Left colon (tissue), 2 donors: ENCODE measurements around the gene DDIT4. TPM values are rescaled to one million over a fixed set of nuclear protein-coding genes. Genes with fewer than 3 reads are reported as not detected.
"Not testable (repeated sequence)": the region's sequence is repeated elsewhere in the genome, so short reads cannot be mapped to it uniquely, and the experiment has no call there.

ENCODE experiments used
- ATAC-seq: fragments of 200-7000 bp; cut with Tn5 transposase; one replicate; pipeline ENCODE4 v1.9.1; 2020; ENCODE audit warnings: mild to moderate bottlenecking, moderate library complexity
- DNase-seq, 2 donors: peaks; one replicate each; pipeline ENCODE4 v3.0.0-alpha.2; 2020
- intact Hi-C, 2 donors: fragments of 100-400 bp; cut with DNase I in 1 of 2; cut with micrococcal nuclease in 1 of 2; formaldehyde crosslinking; loops; one replicate each; pipeline versions ENCODE4 v1.11.2 to v1.14.0; 2022; cut with DNase I, micrococcal nuclease
- long read RNA-seq: library from polyadenylated mRNA; unstranded; transcript quantifications from one replicate; pipeline ENCODE4 v2.0.0, GENCODE V29; 2021
- total RNA-seq, 2 donors: library from RNA; stranded (reverse); fragmentation: NEBNext Ultra II Directional; extraction: Animal tissue kit (Norgen Biotek cat#: 25700); gene quantifications; one replicate each; pipeline ENCODE4 v1.2.1, GENCODE V29; 2021
- donor health status: DM: no; HTN: no; CAD: no.
- donor health status: DM: yes; HTN: yes; CAD: no.

The DDIT4 gene, protein sequence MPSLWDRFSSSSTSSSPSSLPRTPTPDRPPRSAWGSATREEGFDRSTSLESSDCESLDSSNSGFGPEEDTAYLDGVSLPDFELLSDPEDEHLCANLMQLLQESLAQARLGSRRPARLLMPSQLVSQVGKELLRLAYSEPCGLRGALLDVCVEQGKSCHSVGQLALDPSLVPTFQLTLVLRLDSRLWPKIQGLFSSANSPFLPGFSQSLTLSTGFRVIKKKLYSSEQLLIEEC
- 100 to 1,000 TPM in 1 of 2 donors, 10 to 100 TPM in 1; 60.1 to 210 TPM for total RNA-seq
- long read RNA-seq, transcript DDIT4-201 (3 exons, 1,748 nt) = major isoform, 556 of 620 reads
- long read RNA-seq, transcript DDIT4-203 (2 exons, 753 nt) = minor isoform, 6 of 620 reads
- long read RNA-seq, transcript DDIT4-202 (2 exons, 521 nt) = minor isoform, 15 of 620 reads
- long read RNA-seq, partial matches to known transcripts = 0 of 620 reads
- long read RNA-seq, other reads (novel, unspliced or antisense) = 43 of 620 reads

- ATAC-seq (peak; percentile 77), DNase-seq (peak; percentile 99 to 100)
- intact Hi-C loops = loop anchor here in 1 of 2 donors (10.0 kb wide), 1 partner anchor 61 kb away; no protein-coding TSS in a partner anchor
Observed at GRCh38 chr10:72273410-72274212, at the start of gene DDIT4. Gene DDIT4, plus strand, starts transcription at chr10:72273924. Its CDS starts 293 bp downstream, at chr10:72274217.

DNA sequence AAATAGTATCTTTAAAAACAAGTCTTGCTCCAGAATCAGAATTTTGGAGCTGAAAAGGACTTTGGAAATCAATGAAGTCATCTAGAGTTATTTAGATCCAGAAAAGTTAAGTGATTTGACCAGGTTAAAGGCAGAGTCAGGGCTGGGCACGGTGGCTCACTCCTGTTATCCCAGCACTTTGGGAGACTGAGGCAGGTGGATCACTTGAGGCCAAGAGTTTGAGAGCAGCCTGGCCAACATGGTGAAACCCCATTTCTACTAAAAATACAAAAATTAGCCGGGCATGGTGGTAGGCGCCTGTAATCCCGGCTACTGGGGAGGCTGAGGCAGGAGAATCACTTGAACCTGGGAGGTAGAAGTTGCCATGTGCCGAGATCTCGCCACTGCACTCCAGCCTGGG, 49.5 kb upstream of the DDIT4 start:
- intact Hi-C loops = loop anchor here in 1 of 2 donors (10.0 kb wide), 1 partner anchor 111 kb away; no protein-coding TSS in a partner anchor
- ATAC-seq, DNase-seq: not testable (repeated sequence)

GRCh38 chr10:72226418-72227027, 47.2 kb upstream of the DDIT4 start:
- intact Hi-C loops = loop anchor here in 1 of 2 donors (10.0 kb wide), 1 partner anchor 108 kb away; no protein-coding TSS in a partner anchor
- DNase-seq = no peak
- no peak for ATAC-seq

DNA sequence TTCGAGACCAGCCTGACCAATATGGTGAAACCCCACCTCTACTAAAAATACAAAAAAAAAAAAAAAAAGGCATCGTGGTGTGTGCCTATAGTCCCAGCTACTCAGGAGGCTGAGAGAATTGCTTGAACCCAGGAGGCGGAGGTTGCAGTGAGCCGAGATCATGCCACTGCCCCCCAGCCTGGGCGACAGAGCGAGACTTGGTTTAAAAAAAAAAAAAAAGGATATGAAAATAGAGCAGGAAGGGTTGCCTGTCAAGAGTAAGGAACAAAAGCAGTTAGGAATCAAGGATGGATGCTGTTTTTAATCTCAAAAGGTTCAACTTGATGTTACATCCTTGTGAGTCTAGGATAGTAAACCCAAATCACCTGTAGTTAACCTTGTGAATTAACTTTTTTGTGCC, 45.9 kb upstream of the DDIT4 start:
- ATAC-seq = no peak
- DNase-seq = no peak
- intact Hi-C loops = loop anchor here in 1 of 2 donors (10.0 kb wide), 1 partner anchor 107 kb away; no protein-coding TSS in a partner anchor

DNA sequence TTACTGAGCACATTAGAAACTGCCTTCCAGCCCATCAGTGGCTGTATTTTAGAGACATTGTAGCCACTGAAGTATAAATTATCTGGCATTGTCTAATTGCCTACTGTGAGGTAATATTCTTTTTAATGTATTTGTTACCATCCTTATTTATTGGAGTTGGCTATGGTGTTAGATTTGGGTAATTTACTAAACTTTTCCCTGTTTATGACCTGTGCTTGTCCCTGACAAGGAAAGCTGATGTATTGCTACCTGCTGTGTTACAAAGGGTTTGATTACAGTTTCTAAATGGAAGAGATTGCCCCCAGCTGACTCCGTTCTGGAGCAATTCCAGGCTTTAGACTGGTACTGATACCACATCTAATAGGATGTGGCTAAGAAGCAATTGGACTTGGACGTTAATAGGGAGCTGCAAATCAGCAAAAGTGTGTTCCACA, 45.4 kb upstream of the DDIT4 start:
- intact Hi-C loops = loop anchor here in 1 of 2 donors (10.0 kb wide), 1 partner anchor 106 kb away; no protein-coding TSS in a partner anchor
- DNase-seq = no peak
- ATAC-seq = no peak

- DNase-seq (no peak), ATAC-seq (no peak)
- intact Hi-C loops = loop anchor here in 1 of 2 donors (10.0 kb wide), 1 partner anchor 105 kb away; no protein-coding TSS in a partner anchor
Observed at GRCh38 chr10:72229261-72230251, 44.2 kb upstream of the DDIT4 start.

DNA sequence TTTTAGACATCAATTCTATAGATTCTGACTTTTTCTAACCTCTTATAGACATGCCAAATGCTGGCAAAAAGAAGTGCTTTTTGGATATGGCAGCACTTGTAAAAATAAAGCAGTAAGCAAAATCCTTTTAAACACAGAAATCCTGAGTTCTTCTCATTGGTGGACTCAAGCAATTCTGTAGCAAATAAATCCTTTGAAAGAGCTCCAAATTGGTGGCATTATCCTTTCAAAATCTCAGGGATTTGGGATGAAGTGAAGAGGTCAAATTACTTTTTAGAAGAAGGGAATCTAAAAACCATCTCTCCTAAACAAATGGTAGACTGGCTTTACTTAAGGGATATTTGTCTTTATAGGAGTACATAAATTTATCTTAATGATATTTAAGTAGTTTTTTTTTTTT, 40.1 kb upstream of the DDIT4 start:
- no peak for DNase-seq
- intact Hi-C loops = no loop called here
- no peak for ATAC-seq

DNA sequence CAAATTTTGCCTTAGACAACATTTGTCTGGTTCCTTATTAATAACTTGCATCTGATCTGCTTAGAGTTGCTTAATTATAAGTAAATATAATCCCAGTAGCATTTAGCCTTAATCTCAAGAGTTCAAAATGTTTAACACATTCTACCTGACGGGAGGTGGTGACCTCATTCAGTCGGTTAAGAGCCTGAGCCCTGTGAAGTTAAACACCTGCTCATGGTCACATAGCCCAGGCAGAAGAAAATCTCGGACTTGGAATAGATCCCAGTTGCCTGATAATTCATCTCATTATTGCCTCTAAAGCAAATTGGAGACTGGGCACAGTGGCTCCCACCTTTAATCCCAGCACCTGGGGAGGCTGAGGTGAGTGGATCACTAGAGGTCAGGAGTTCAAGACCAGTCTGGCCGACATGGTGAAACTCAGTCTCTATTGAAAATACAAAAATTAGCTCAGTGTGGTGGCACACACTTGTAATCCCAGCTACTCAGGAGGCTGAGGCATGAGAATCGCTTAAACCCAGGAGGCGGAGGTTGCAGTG, 39.1 kb upstream of the DDIT4 start:
- intact Hi-C loops = no loop called here
- ATAC-seq = peak; percentile 46
- no peak for DNase-seq

- ATAC-seq (no peak), DNase-seq (no peak)
- intact Hi-C loops = no loop called here
Observed at GRCh38 chr10:72235544-72236279, 38.0 kb upstream of the DDIT4 start.

- intact Hi-C loops = no loop called here
- ATAC-seq (no peak), DNase-seq (no peak)
Observed at GRCh38 chr10:72238392-72239175, 35.1 kb upstream of the DDIT4 start.

DNA sequence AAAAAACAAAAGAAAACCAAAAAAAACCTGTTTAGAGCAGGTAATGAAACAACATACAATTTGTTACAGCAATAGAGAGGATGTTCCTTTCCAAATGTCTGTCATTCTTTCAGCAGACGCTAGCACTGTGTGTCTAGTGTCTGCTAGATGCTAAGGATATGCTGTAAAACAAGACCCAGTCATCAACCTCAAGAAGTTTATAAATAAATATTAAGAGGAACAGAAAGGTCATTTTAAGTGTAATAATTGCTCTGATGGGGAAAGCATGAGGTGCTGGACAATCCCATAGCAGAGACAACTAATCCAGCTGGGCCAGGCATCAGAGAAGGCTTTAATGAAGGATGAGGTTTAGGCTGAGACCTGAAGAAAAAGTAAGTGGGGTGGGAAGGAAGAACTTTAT, 34.3 kb upstream of the DDIT4 start:
- intact Hi-C loops = no loop called here
- peak in 1 of 2 donors; percentile 4 for DNase-seq
- no peak for ATAC-seq

DNA sequence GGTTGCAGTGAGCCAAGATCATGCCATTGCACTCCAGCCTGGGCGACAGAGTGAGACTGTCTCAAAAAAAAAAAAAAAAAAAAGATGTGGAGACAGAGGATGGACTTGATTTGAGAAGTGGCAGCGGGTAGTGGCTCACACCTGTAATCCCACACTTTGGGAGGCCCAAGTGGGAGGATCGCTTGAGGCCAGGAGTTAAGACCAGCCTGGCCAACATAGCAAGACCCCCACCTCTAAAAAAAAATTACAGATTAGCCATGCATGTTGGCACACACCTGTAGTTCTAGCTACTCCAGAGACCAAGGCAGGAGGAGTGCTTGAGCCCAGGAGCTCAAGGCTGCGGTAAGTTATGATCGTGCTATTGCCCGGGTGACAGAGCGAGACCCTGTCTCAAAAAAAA, 33.4 kb upstream of the DDIT4 start:
- DNase-seq (peak in 1 of 2 donors; percentile 20), ATAC-seq (no peak)
- intact Hi-C loops = no loop called here

DNA sequence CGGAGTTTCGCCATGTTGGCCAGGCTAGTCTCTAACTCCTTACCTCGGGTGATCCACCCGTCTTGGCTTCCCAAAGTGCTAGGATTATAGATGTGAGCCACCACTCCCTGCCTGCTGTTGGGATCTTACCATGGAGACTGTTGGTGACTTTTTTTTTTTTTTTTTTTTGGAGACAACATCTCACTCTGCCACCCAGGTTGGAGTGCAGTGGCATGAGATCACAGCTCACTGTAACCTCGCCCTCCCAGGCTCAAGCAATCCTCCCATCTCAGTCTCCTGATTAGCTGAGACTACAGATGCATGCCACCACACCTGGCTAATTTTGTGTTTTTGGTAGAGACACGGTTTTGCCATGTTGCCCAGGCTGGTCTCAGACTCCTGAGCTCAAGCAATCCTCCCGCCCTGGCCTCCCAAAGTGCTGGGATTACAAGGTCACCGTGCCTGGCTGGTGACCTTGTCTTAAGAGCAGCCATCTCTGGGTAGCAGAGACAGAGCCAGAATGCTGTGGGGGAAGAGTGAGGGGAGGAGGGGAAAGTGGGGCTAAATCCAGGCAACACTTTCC, 32.0 kb upstream of the DDIT4 start:
- ATAC-seq (no peak), DNase-seq (peak in 1 of 2 donors; percentile 22)
- intact Hi-C loops = no loop called here

DNA sequence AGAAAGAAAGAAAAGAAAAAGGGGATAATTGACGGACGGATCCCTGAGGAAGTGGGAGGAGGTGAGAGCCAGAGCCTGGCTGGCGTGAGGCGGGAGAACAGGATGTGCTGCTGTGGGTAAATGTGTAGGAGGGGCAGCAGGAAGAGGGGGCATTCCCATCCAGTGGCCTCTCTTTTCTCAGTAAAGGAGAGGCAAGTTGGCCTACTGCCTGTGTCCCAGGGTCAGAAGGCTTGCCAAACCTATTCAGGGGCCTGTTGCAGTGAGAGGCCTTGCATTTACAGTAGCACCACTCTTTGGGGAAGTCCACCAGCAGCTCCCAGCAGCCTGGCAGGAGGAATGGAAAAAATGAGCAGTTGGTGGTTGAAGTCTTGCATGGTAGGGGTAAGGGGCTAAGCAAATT, 31.0 kb upstream of the DDIT4 start:
- DNase-seq = peak in 1 of 2 donors; percentile 61
- no peak for ATAC-seq
- intact Hi-C loops = no loop called here

GRCh38 chr10:72243822-72244437, 29.8 kb upstream of the DDIT4 start:
- ATAC-seq (peak; percentile 59), DNase-seq (peak; percentile 69 to 82)
- intact Hi-C loops = no loop called here
